ENCODE measurements around the gene ISM2.

DNA sequence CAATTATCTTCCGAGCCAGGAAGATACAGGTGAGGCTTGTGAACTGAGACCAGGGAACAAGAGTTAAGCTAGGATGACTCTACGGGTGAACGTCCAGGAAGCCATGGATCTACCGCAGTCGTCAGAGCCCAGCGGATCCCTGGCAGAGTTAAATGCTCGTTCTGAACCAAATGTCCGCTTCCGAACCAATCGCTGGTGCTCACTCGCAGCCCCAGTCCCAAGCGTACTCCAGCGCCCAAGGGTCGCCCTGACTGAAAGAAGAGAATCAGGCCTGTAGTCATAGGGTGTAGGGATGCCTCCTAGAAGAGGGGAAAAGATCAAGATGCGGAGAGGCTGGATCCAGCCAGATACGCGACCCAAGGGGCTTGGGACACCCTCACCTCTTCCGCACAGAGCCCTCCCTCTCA lies 41.5 kb downstream of the ISM2 start:
- TF ChIP-seq, protein P1, sequence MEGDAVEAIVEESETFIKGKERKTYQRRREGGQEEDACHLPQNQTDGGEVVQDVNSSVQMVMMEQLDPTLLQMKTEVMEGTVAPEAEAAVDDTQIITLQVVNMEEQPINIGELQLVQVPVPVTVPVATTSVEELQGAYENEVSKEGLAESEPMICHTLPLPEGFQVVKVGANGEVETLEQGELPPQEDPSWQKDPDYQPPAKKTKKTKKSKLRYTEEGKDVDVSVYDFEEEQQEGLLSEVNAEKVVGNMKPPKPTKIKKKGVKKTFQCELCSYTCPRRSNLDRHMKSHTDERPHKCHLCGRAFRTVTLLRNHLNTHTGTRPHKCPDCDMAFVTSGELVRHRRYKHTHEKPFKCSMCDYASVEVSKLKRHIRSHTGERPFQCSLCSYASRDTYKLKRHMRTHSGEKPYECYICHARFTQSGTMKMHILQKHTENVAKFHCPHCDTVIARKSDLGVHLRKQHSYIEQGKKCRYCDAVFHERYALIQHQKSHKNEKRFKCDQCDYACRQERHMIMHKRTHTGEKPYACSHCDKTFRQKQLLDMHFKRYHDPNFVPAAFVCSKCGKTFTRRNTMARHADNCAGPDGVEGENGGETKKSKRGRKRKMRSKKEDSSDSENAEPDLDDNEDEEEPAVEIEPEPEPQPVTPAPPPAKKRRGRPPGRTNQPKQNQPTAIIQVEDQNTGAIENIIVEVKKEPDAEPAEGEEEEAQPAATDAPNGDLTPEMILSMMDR (IDR thresholded peaks at IDR 0.05), result no peak
- no peak for TF ChIP-seq POLR2A (IDR thresholded peaks at IDR 0.05)
